Measurements from ENCODE around the gene TMEM135.

- TF ChIP-seq CTCF (IDR thresholded peaks at IDR 0.05; ENCODE audit: low read length) (no peak), EZH2 (IDR thresholded peaks at IDR 0.05; ENCODE audit: borderline replicate concordance, low read length) (no peak)
Measured at GRCh38 chr11:87013912-87014825, 23.6 kb upstream of the TMEM135 start.
